Suppressor macrophage treated with lipopolysaccharide for 4 hours (primary cell): Measurements from ENCODE around the gene SLC25A42.
"Not testable (repeated sequence)": the region's sequence is repeated elsewhere in the genome, so short reads cannot be mapped to it uniquely, and the experiment has no call there.

Experiments
- DNase-seq: peaks from one replicate; pipeline ENCODE4 v3.0.0-alpha.2; 2020

The SLC25A42 gene, protein sequence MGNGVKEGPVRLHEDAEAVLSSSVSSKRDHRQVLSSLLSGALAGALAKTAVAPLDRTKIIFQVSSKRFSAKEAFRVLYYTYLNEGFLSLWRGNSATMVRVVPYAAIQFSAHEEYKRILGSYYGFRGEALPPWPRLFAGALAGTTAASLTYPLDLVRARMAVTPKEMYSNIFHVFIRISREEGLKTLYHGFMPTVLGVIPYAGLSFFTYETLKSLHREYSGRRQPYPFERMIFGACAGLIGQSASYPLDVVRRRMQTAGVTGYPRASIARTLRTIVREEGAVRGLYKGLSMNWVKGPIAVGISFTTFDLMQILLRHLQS

DNA sequence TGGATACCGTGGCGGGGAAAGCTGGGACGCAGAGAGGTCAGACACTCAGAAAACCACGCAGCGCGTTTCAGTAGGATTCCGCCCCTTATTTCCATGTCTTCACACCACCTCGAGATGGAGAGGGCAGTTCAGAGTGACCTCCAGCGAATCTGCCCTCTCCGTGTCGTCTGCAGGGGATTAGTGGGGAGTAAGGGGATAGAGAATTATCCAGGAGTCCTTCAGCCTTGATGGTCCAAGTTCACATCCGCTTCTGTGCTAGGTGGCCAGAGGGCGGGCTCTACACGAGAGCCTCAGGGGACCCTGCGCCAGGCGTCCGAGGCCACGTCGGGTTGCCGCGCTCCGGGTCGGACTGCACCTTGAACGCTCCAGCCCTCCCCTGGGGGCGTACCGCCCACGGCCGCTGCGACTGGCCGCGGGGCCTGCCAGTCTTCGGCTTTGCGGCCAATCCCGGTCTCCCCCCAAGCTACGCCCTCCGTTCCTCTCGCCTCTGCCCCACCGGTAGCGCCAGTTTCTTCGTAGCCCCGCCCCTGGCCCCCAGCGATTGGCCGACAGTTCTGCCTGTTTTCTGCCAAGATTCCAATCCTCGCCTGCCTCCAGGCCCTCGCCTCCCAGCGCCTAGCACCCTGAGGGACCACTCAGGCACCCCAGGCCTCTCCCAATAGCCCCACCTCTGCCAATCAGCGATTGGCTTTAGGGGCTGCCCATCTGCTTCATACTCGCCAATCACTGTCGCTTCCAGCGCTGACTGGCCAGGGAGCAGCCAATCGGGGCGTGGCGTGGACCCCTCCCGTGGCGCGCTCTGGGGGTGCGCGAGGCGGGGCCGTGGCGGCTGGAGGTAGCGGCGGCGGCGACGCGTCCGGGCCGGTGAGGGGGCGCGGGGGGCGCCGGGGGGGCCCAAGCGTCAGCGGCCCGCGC, at the start of gene SLC25A42:
TSS of gene SLC25A42 (plus strand) at position 812 of the 915 bp plus-strand sequence. CDS start 32,131 bp downstream, outside the sequence.
- DNase-seq, result peak; percentile 99

DNA sequence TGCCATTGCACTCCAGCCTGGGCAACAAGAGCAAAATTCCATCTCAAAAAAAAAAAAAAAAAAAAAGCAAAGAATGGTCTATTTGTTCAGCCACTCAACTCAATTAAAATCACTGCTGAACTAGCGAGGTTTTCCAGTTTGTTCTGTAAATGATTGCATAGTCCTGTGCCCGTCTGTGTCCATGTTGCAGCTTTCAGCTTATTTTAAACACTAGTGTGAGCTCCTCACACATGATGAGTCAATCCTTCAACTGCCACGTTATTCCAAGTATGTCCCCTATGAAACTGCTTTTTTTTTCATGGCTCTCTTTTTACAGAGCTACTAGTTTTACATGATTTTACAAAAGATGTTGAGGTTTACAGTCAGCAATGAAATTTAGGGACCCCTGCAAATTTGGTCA, 42.7 kb upstream of the SLC25A42 start:
- DNase-seq, result no peak

DNA sequence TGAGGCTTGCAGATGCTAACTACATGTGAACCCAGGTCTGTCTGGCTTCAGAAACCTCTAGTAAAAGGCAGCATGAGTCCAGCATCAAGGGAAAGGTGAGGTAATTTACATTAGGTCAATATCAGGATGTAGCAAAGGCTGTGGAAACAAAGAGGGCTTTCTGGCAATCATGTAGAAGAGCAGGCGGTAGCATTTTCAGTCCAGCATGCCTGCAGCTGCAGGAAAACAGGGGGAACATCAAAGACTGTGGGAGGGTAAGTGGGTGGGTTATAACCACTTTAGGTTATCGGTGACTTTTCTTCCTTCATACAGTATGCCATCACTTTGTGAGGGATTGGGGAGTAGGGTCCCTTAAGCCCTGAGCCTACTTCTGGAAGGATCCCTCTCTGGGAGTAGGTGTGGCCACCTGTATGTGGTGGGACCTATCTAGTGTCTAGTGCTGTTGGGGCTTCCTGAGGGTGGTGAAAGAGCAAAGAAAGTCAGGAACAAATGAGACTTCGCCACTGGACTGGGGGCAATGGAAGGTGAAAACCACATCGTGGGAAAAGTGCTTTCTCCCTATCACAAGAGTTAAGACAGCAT, 41.3 kb upstream of the SLC25A42 start:
- DNase-seq, result no peak

DNA sequence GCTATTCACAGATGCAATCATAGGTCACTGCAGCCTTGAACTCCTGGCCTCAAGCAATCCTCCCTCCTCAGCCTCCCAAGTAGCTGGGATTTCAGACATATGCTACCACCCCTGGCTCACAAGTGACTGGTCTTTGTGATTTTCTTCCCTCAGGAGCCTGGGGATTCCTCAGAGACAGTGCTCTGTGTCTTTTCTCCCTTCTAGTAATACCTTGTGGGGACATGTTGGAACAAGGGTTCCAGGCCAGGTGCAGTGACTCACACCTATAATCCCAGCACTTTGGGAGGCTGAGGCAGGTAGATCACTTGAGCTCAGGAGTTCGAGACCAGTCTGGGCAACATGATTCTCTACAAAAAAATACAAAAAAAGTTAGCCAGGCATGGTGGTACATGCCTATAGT, 40.4 kb upstream of the SLC25A42 start:
- not testable (repeated sequence) for DNase-seq

DNA sequence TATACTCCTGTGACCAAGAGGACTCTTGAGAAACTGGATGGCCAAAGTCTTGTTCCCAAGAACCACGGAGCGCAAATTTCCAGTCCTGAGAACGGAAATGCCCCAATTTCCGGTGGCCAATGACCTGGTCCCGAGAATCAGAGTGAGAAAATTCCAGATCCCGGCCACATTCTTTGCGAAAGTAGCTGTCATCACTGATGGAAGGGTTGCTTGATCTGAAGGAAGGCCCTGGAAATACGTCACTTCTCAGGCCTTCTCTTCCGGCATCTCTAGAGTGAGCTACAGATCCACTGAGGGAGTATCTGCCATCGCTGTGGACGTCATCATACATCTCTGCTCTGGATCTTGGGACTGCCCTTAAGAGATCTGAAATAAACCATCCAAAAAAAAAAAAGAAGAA, 37.9 kb upstream of the SLC25A42 start:
- DNase-seq, result no peak

DNA sequence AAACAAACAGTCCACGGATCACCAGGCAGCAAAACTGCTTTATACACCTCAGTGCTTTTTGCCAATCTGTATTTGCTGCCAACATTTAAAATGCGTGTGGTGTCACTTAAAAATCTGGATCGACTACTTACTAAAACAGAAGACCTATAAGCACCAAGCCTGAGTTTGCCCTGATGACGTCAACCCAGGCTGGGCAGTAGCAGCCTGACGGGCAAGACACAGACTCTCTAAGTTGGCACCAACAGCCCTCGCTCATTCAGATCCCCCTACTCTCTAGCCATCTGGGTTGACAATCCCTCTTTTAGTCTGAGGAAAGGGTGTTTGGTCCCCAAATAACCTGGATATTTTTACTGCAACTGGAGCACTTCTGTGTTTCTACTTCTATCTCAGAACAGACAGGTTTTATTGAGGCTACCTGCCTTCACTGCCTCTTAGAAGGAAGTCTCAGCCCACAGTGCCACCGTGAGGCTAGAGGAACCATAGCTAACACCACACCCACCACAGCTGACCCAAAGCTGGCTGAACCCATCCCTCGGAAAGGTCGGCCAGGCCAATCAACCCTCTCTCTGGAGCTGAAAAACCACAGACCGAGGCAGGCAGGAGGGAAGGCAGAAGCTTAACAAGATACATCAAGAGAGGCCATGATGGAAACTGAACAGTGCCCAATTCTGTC, 37.4 kb upstream of the SLC25A42 start:
- no peak for DNase-seq

DNA sequence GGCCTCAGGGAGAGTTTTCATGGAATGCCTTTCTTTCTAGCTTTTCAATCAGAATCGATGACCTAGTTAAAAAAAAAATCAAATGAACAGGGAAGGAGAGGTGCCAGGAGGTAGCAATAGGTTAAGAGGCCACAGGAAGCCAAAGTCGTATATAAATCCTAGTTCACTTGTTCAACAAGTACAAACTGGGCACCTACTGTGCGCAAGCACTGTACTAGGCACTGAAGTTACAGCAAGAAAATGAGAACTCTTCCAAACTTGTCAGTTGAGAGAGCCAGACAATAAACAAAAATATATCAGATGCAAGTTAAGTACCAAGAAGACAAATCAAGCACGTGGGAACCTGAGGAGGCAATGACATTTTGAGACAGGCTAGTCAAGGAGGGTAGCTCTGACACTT, 36.6 kb upstream of the SLC25A42 start:
- no peak for DNase-seq

DNA sequence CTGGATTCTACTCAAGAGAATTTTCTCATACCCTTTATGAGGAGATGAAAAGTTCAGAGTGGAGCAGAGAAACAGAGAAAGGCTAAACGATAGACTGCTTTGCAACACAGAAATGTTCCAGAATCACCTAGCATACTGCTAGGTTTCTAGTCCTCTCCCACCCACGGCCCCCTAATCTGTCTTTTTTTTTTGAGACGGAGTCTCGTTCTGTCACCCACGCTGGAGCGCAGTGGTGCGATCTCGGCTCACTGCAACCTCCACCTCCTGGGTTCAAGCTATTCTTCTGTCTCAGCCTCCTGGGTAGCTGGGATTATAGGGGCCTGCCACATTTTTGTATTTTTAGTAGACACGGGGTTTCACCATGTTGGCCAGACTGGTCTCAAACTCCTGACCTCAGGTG, 35.3 kb upstream of the SLC25A42 start:
- DNase-seq, result no peak

DNA sequence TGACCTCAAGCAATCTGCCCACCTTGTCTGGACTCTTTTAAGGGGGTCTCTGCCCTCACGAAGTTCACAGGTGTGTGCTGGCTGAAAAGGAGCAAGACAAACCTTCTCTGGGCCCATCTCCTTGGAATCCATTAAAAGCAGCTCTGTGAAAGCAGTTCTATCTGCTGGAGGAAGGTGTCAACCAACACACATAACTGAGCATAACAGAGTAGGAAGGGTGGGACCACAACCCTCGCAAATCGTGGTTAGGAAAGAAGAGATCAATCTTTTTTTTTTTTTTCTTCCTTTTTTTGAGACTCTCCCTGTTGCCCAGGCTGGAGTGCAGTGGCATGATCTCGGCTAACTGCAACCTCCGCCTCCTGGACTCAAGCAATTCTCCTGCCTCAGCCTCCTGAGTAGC, 31.9 kb upstream of the SLC25A42 start:
- no peak for DNase-seq

DNA sequence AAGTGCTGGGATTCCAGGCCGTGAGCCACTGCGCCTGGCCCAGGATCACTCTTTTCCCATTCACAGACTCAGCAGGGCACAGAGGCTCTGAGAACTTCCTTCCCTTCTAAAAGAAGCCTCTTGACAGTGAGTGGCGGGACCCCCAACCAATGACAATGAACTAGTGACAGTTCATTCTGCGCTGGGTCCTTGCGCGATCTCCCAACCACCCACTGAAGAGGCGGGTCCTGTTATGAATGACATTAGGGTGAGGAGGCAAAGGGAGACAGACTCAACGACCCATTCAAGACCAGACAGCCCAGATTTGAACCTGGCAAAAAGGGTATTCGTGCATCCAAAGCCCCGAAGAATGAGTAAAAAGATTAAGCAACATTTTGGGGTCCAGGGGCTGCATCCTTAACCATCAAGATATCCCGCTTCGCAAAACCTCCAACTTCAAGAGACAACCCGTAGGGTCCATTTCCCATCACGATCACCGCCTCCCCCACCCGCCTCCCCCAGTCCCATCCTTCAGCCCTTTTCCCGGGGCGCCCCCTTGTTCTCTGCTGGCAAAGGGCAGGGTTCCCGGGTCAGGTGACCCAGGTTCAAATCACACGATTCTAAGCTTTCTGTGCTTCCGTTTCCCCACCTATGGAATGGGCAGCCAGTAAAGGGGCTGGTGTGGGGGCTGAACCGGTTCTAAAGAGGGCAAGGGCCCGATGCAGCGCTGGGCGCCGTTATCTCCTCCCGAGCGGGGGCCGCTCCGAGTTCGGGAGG, 31.2 kb upstream of the SLC25A42 start:
- peak; percentile 97 for DNase-seq

DNA sequence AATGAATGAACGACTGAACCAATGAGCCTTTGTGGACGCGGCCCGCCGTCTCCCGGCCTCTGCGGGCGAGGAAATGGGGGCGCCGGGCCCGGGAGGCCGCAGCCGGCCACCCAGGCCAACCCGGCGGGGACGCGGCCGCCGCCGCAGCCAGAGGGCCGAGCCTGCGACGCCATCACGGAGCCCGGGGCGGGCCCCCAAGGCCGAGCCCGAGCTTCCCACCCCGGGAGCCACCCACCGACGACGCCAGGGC, 30.7 kb upstream of the SLC25A42 start:
- no peak for DNase-seq

DNA sequence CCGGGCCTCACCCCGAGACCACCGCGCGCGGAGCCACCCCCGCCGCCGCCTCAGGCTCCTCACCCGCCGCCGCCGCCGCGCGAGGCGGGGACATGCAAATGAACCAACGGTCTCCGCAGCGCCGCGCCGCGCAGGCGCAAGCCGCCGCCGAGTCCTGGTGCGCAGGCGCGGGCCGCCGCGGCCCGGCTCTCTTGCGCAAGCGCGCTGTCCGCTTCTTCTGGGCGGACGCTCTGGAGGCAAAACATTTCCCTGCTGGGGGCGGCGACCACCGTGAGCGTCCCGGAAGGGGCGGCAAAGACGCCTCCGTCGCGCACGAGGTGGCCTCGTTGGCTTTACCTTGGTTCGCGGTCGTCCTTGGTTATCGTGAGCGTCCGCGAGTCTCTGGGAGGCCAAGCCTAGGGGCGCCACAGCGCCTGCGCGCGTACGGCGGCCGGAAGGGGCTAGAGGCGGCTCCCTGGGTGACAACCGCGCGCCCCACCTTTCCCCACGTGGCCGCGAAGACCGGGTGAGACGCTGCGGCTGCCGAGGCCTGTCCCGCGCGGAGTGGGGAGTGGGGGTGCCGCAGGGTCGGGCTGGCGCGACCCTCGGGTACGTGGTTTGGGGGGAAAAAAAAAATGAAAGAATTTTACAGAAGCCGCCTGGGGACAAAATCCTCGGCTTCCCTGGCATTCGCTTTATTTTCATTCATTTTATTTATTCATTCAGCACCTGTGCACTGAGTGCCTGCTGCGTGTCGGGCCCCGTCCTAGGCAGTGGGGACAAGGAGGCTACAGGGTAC, 30.2 kb upstream of the SLC25A42 start, which contains the start of the genes ARMC6 and SUGP2:
TSS of gene ARMC6 (plus strand) at position 178 of the 778 bp plus-strand sequence. CDS start 607 bp downstream, outside the sequence.
TSS of gene SUGP2 (minus strand) at position 92 of the 778 bp plus-strand sequence. CDS start 2,446 bp downstream, outside the sequence.
- peak; percentile 95 for DNase-seq

DNA sequence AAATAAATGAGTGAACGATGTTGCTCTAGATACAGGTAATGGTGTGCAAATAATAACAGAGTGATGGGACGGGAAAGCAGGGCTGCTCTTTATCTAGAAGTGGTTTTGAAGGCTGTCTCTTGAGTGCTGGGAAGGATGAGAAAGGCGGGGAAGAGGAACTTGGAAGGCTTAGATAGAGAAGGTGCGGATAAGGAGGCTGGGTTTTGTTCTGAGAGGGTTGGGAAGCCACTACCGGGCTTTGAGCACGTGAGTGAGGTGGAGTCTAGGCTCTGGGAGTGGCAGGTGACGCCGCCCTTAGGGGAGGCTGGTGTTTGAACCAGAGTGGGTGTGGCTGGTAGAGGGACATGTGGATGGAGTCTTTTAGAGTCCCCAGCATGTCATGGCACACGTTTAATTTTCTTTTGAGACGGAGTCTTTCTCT, 29.6 kb upstream of the SLC25A42 start:
- peak; percentile 92 for DNase-seq

DNA sequence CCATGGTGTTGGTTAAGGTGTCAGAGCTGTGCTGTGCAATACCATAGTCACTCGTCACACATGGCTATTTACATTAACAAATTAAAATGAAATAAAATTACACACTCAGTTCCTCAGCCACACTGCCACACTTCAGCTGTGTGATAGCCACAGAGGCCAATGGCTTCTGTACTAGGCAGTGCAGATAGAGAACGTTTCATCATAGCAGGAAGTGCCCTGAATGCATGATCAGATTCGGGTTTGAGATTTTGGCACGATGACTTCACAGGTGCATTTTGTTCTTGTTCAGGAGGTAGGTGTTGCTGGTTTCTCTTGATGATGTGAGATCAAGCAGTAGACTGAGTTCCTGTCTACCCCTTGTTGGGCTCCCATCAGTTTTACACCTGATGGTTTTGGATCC, 23.9 kb upstream of the SLC25A42 start:
- no peak for DNase-seq

DNA sequence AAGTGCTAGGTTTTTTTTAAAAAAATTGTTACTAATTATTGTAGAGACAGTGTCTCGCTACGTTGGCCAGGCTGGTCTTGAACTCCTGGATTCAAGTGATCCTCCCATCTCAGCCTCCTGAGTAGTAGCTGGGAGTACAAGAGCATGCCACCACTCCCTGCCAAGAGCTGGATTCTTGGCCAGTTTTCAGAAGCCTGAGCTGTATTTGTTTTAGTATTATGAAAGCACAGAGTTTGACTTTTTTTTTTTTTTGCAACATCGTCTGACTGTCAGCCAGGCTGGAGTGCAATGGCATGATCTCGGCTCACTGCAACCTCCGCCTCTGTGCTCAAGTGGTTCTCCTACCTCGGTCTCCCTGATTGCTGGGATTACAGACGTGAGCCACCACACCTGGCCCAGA, 23.4 kb upstream of the SLC25A42 start:
- DNase-seq, result no peak

DNA sequence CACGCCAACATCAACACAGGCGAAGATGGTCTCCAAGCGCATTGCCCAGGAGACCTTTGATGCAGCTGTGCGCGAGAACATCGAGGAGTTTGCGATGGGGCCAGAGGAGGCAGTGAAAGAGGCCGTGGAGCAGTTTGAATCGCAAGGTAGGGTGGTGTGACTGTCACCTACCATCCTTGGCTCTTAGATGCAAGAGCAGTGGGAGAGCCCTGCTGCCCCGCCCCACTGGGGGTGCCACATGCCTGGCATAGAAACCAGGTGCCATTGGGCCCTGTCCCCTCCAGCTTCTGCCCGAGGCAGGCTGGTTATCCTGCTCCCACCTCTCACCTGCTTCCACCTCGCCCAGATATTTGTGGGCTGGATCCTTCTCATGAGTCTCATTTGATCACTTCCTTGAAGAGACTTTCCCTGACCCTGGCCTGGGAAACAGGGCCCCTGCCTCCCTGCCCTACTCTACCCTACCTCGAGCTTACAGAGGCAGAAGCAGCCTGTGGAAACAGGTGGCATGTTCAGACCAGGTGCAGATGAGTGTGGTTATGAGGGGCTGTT, 21.0 kb upstream of the SLC25A42 start:
- DNase-seq, result no peak

DNA sequence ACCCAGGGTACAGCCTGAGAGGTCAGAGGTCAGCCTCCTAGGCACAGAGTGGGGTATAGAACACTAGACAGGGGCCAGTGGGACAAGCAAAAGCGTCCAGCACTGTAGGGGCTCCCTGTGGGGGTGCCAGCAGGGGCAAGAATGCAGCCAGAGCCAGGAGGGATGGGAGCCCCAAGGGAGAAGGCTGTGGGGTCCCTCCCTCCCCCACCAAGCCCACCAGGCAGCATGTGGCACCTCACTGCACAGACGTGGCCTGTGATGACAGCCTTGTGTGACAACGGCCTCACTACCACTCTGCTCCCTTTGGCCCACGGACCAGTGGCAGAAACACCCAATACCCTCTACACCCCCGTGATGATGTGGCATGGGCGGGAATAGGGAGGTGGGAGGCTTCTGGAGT, 20.3 kb upstream of the SLC25A42 start:
- DNase-seq, result no peak

DNA sequence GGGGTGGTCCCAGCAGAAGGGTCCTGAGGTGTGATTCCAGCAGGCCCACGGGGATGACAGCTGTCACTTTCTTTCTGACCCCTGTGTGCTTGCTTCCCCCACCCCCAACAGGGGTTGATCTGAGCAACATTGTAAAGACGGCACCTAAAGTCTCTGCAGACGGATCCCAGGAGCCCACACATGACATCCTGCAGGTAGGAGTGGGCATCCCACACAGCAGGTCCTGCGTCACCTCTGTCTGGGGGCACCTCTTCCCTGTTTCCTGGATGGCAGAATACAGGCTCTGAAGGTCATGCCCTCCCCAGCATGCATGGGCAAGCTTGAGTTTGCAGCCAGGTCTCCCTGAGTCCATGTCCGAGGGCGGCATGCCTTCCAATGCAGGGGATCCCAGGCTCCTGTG, 19.9 kb upstream of the SLC25A42 start:
- DNase-seq, result no peak

DNA sequence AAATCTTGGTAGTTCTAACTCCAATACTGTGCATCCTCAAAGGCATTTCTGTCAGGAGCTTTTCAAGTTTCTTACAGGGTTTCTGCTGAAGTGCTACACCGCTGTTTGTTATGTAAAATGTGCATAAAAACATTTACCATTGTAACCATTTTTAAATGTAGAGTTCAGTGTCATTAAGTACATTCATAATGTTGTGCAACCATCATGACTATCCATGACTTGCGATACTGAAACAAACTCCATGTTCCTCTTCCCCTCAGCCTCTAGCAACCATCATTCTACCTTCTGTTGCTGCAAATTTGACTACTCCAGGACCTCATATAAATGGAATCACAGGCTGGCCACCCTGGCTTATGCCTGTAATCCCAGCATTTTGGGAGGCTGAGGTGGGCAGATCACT, 14.4 kb upstream of the SLC25A42 start:
- DNase-seq, result no peak

DNA sequence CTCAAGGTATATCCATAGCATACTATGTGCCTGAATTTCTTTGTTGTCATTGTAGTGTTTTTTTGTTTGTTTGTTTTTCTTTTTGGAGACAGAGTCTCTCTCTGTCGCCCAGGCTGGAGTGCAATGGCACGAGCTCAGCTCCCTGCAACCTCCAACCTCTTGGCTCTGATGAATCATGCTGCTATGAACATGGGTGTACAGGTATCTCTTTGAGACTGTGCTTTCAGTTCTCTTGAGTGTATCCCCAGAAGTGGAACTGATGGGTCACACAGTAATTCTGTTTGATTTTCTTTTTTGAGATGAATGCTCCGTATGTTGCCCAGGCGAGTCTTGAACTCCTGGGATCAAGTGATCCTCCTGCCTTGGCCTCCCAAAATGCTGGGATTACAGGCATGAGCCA, 13.7 kb upstream of the SLC25A42 start:
- DNase-seq, result no peak

DNA sequence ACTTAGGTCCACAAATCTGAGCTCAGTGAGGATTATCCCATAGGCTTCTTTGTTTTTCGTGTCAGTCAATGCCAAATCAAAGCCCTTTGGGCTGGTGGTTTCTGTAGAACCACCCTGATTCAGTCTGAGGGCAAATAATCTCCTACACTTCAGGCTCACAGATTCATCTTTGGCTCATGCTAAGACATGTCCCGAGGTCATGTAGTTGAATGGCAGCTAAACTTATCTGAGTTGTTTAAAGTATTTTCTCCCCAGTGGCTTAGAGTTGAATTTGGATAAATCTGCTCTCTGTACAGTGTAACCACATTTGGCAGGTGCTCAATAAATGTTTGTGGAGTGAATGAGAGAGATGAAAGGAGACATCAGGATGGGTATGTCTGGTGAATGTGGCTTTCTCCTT, 13.1 kb upstream of the SLC25A42 start:
- no peak for DNase-seq
